GM12878 (cell line): ENCODE results near the gene MYOZ2. TPM values are rescaled to one million over a fixed set of nuclear protein-coding genes. Genes with fewer than 3 reads are reported as not detected.

ENCODE experiments used
- ATAC-seq: fragments of 200-7000 bp; cut with Tn5 transposase; 3 replicates; pipeline ENCODE4 v1.9.1; 2020; ENCODE audit warnings: mild to moderate bottlenecking, moderate library complexity
- BruUV-seq: library from RNA; stranded (reverse); fragments of 400-500 nt; replicated peaks from 2 replicates; lab custom pipeline; 2021; lab: Mats Ljungman, UMichigan
- CTCF ChIA-PET: fragments of 300-600 bp; sonication (Branson Sonifier 250); formaldehyde crosslinking; extraction: SDS; loops from one replicate; lab custom pipeline; 2021; ENCODE audit warnings: inconsistent platforms; lab: Yijun Ruan, JAX
- POLR2A ChIA-PET: fragments of 350-600 bp; formaldehyde crosslinking; extraction: SDS; loops from one replicate; lab custom pipeline; 2021; ENCODE audit warnings: inconsistent platforms; lab: Charles Lee
- RAD21 ChIA-PET: fragments of 300-600 bp; sonication (Branson Sonifier 250); formaldehyde crosslinking; loops from one replicate; lab custom pipeline; 2023; ENCODE audit warnings: antibody characterized with exemption; ENCODE audit not compliant: unreplicated experiment; lab: Charles Lee
- SMC1A ChIA-PET: fragments of 300-600 bp; sonication (Branson Sonifier 250); formaldehyde crosslinking; loops from one replicate; lab custom pipeline; 2023; ENCODE audit not compliant: unreplicated experiment, uncharacterized antibody; lab: Charles Lee
- DNase-seq: peaks from one replicate; pipeline ENCODE4 v3.0.0-alpha.2; 2011; ENCODE audit warnings: low read depth, low spot score
- FAIRE-seq: peaks from 3 replicates; lab custom pipeline; 2011; peaks lifted over from hg19 to GRCh38; lab: Jason Lieb, UNC
- H2AFZ ChIP-seq: 2 replicates; pipeline ENCODE4 v1.6.0; 2011; ENCODE audit warnings: low read depth, low read length, control low read depth; ENCODE audit not compliant: control insufficient read depth
- H3K27ac ChIP-seq: 2 replicates; pipeline ENCODE4 v1.5.1; 2011; ENCODE audit warnings: control low read depth; ENCODE audit not compliant: control insufficient read depth, insufficient read depth
- H3K27me3 ChIP-seq, 2 experiments: replicated peaks in 1 of 2; 2 replicates each; pipeline versions ENCODE4 v1.6.0 to v1.6.1; 2011; ENCODE audit warnings: low read length in 1 of 2; ENCODE audit not compliant: control insufficient read depth in 2 of 2, insufficient read depth in 2 of 2
- H3K36me3 ChIP-seq, 2 experiments: 2 replicates each; pipeline ENCODE4 v1.5.1; 2011; ENCODE audit warnings: low read length in 1 of 2; ENCODE audit not compliant: control insufficient read depth in 2 of 2, insufficient read depth in 2 of 2
- H3K4me1 ChIP-seq: 2 replicates; pipeline ENCODE4 v1.6.1; 2011; ENCODE audit warnings: mild to moderate bottlenecking, low read length, moderate library complexity, mixed read lengths; ENCODE audit not compliant: control insufficient read depth, insufficient read depth
- H3K4me2 ChIP-seq: 2 replicates; pipeline ENCODE4 v1.6.0; 2011; ENCODE audit warnings: control low read depth; ENCODE audit not compliant: control insufficient read depth, insufficient read depth
- H3K4me3 ChIP-seq: fragments of 200-600 bp; sonication (generic); 2 replicates; pipeline ENCODE4 v1.5.1; 2016
- H3K79me2 ChIP-seq: 2 replicates; pipeline ENCODE4 v1.6.0; 2011; ENCODE audit warnings: low read length; ENCODE audit not compliant: control insufficient read depth, insufficient read depth
- H3K9ac ChIP-seq: 2 replicates; pipeline ENCODE4 v1.8.0; 2011; ENCODE audit warnings: low read length, control low read depth, mixed read lengths; ENCODE audit not compliant: control insufficient read depth, insufficient read depth
- H3K9me3 ChIP-seq: replicated peaks from 3 replicates; pipeline ENCODE4 v1.5.1; 2011; ENCODE audit warnings: mild to moderate bottlenecking, low read length; ENCODE audit not compliant: control insufficient read depth, insufficient read depth
- H4K20me1 ChIP-seq: 2 replicates; pipeline ENCODE4 v1.6.0; 2011; ENCODE audit not compliant: control insufficient read depth, insufficient read depth
- E2F4 ChIP-seq: IDR thresholded peaks from 2 replicates; pipeline ENCODE4 v1.6.1; 2012; ENCODE audit warnings: low read depth, low read length, improper control_type of control experiment
- ESRRA ChIP-seq: IDR thresholded peaks from 2 replicates; pipeline ENCODE4 v1.6.1; 2012; ENCODE audit warnings: mild to moderate bottlenecking, low read length, improper control_type of control experiment
- IRF4 ChIP-seq: IDR thresholded peaks from 2 replicates; pipeline ENCODE4 v1.6.1; 2011; ENCODE audit warnings: low read depth, low read length
- MEF2A ChIP-seq: IDR thresholded peaks from 2 replicates; pipeline ENCODE4 v1.6.1; 2011; ENCODE audit warnings: low read depth, mild to moderate bottlenecking, low read length, moderate library complexity; ENCODE audit not compliant: insufficient read depth
- RBBP5 ChIP-seq: fragments of 200-600 bp; sonication (generic); conservative IDR thresholded peaks from 2 replicates; pipeline ENCODE4 v1.6.1; 2016
- SMAD1 ChIP-seq: fragments of 450-650 bp; IDR thresholded peaks from 2 replicates; pipeline ENCODE4 v1.6.1; 2018; ENCODE audit warnings: mild to moderate bottlenecking, low read depth; ENCODE audit not compliant: partially characterized antibody
- SMARCA5 ChIP-seq: fragments of 450-650 bp; IDR thresholded peaks from 2 replicates; pipeline ENCODE4 v1.6.1; 2017; ENCODE audit warnings: mild to moderate bottlenecking
- TAF1 ChIP-seq: IDR thresholded peaks from 2 replicates; pipeline ENCODE4 v1.6.1; 2011; ENCODE audit warnings: mild to moderate bottlenecking, low read depth, low read length, borderline replicate concordance
- YY1 ChIP-seq: IDR thresholded peaks from 2 replicates; pipeline ENCODE4 v1.6.1; 2011; ENCODE audit warnings: low read depth, mild to moderate bottlenecking, low read length
- WGBS: methylation state at CpG from one replicate; pipeline ENCODE4 v1.1.6; 2016; ENCODE audit warnings: low lambda C conversion rate; ENCODE audit not compliant: insufficient replicate concordance, insufficient coverage; ENCODE audit errors: missing lambda C conversion rate; 5-methylcytosine and 5-hydroxymethylcytosine counted together
- in situ Hi-C: fragments of 300-500 bp; cut with MboI; formaldehyde crosslinking; loops from 9 replicates; pipeline ENCODE4 v1.14.3; 2018; ENCODE audit warnings: mixed read lengths
- intact Hi-C: fragments of 100-400 bp; cut with micrococcal nuclease; formaldehyde crosslinking; loops from one replicate; pipeline ENCODE4 v1.14.2; 2022; ENCODE audit not compliant: unreplicated experiment
- polyA plus RNA-seq, 11 experiments: library from polyadenylated mRNA; depleted of rRNA in 4 of 11; unstranded in 6 of 11; stranded (reverse) in 5 of 11; fragments of >200 nt; fragmentation: Nextera tagmentation in 4 of 11; fragmentation: Illumina TruSeq in 1 of 11; extraction: Ambion mirVana in 4 of 11; extraction: Trizol in 1 of 11; gene quantifications; 1 replicate in 1 of 11; 2 replicates in 10 of 11; pipeline versions ENCODE4 v1.2.1 to v1.2.3, GENCODE V29; 2011 to 2016; ENCODE audit warnings: inconsistent platforms in 2 of 11, missing spikeins in 2 of 11, low read depth in 1 of 11
- total RNA-seq, 4 experiments: library from RNA; depleted of rRNA in 3 of 4; stranded (reverse); fragments of >200 nt in 3 of 4; fragmentation: Illumina TruSeq in 1 of 4; extraction: Trizol in 1 of 4; gene quantifications; 2 replicates each; pipeline versions ENCODE4 v1.2.1 to v1.2.3, GENCODE V29; 2013 to 2021

The MYOZ2 gene
- total and polyA plus RNA-seq, 10 of the 15 experiments (the other 5 are each of a cell fraction or from before 2014, with no cell fraction given): not detected

GRCh38 chr4:119098306-119098705 lies 37.3 kb upstream of the MYOZ2 start:
- no peak for FAIRE-seq
- H3K4me3 ChIP-seq: no peak overlapping the region
- H3K79me2 ChIP-seq: no peaks in the 10 kb centered on the region
- TF ChIP-seq IRF4: no peak
- no peak for TF ChIP-seq TAF1
- TF ChIP-seq ESRRA: no peak
- no peak for TF ChIP-seq SMARCA5
- TF ChIP-seq SMAD1: no peak
- TF ChIP-seq MEF2A: no peak
- TF ChIP-seq RBBP5: no peak
- no peak for TF ChIP-seq YY1
- no peak for TF ChIP-seq E2F4
- SMC1A ChIA-PET: no interaction called here
- no peaks in the 10 kb centered on the region for H3K9me3 ChIP-seq
- in situ Hi-C loops: no loop called here
- no peak for ATAC-seq
- RAD21 ChIA-PET: no interaction called here
- no peaks in the 10 kb centered on the region for H3K36me3 ChIP-seq
- H3K9ac ChIP-seq: no peak overlapping the region
- no peak overlapping the region for H3K4me2 ChIP-seq
- H3K4me1 ChIP-seq: no peaks in the 10 kb centered on the region
- no peak overlapping the region for H3K27ac ChIP-seq
- no peak overlapping the region for H2AFZ ChIP-seq
- BruUV-seq: no TSS peak
- POLR2A ChIA-PET: no interaction called here
- H4K20me1 ChIP-seq: no peaks in the 10 kb centered on the region
- intact Hi-C loops: no loop called here
- no peaks in the 10 kb centered on the region for H3K27me3 ChIP-seq
- CTCF ChIA-PET: no interaction called here
- 85% methylated on average over 1 of the region's 1 CpG for WGBS
- DNase-seq: no peak
